Adrenal gland (tissue), 5 donors: ENCODE measurements around the gene AGRN.

Source experiments
- CTCF ChIP-seq, 6 experiments: fragments of 450-650 bp in 4 of 6; fragments of 200-600 bp in 2 of 6; sonication (generic) in 1 of 6; IDR thresholded peaks; 1 replicate in 5 of 6; 2 replicates in 1 of 6; pipeline versions ENCODE4 v1.5.1 to v1.8.0; 2016 to 2021; ENCODE audit warnings: antibody characterized with exemption in 6 of 6, mild to moderate bottlenecking in 2 of 6, moderate library complexity in 1 of 6
- POLR2A ChIP-seq, 2 donors: fragments of 450-650 bp; IDR thresholded peaks; one replicate each; pipeline ENCODE4 v1.6.1; 2017; ENCODE audit warnings: antibody characterized with exemption in 2 of 2, mild to moderate bottlenecking in 2 of 2, moderate library complexity in 1 of 2
- donor health status: DM: no; HTN: no; CAD: no.

GRCh38 chr1:1083416-1084371, 63.8 kb downstream of the AGRN start:
- no peak for TF ChIP-seq CTCF (IDR thresholded peaks at IDR 0.05)
- TF ChIP-seq POLR2A (IDR thresholded peaks at IDR 0.05): no peak
